Measurements from ENCODE around the gene LMBRD2.

DNA sequence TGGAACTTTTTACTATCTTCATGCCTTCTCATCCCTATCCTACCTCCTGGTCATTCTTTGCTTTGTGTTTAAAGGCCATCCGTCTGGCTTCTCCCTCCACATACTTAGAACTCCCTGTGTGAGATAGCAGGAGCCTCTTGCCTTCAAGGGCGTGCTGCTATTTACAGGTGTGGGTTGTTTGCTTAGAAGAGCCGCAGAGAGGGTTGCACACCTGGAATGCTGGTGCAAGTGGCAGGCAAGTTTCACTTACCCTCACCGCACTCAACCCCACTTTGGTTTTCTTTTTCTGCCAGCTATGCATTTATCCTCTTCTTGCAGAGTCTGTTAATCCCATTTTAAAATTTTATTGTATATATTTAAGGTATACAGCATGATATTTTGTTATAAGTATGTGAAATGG lies 12.8 kb upstream of the LMBRD2 start:
- TF ChIP-seq POLR2A (IDR thresholded peaks at IDR 0.05), result no peak
- TF ChIP-seq, protein P1, sequence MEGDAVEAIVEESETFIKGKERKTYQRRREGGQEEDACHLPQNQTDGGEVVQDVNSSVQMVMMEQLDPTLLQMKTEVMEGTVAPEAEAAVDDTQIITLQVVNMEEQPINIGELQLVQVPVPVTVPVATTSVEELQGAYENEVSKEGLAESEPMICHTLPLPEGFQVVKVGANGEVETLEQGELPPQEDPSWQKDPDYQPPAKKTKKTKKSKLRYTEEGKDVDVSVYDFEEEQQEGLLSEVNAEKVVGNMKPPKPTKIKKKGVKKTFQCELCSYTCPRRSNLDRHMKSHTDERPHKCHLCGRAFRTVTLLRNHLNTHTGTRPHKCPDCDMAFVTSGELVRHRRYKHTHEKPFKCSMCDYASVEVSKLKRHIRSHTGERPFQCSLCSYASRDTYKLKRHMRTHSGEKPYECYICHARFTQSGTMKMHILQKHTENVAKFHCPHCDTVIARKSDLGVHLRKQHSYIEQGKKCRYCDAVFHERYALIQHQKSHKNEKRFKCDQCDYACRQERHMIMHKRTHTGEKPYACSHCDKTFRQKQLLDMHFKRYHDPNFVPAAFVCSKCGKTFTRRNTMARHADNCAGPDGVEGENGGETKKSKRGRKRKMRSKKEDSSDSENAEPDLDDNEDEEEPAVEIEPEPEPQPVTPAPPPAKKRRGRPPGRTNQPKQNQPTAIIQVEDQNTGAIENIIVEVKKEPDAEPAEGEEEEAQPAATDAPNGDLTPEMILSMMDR (IDR thresholded peaks at IDR 0.05), result no peak
